GM12878 (cell line): ENCODE results near the gene REV3L. TPM values are rescaled to one million over a fixed set of nuclear protein-coding genes. Genes with fewer than 3 reads are reported as not detected.
A peak's percentile ranks its signal among the peaks of the same experiment; 100 is the strongest.

Experiments used
- ATAC-seq: fragments of 200-7000 bp; cut with Tn5 transposase; 3 replicates; pipeline ENCODE4 v1.9.1; 2020; ENCODE audit warnings: mild to moderate bottlenecking, moderate library complexity
- BruUV-seq: library from RNA; stranded (reverse); fragments of 400-500 nt; replicated peaks from 2 replicates; lab custom pipeline; 2021; lab: Mats Ljungman, UMichigan
- CTCF ChIA-PET: fragments of 300-600 bp; sonication (Branson Sonifier 250); formaldehyde crosslinking; extraction: SDS; loops from one replicate; lab custom pipeline; 2021; ENCODE audit warnings: inconsistent platforms; lab: Yijun Ruan, JAX
- POLR2A ChIA-PET: fragments of 350-600 bp; formaldehyde crosslinking; extraction: SDS; loops from one replicate; lab custom pipeline; 2021; ENCODE audit warnings: inconsistent platforms; lab: Charles Lee
- RAD21 ChIA-PET: fragments of 300-600 bp; sonication (Branson Sonifier 250); formaldehyde crosslinking; loops from one replicate; lab custom pipeline; 2023; ENCODE audit warnings: antibody characterized with exemption; ENCODE audit not compliant: unreplicated experiment; lab: Charles Lee
- SMC1A ChIA-PET: fragments of 300-600 bp; sonication (Branson Sonifier 250); formaldehyde crosslinking; loops from one replicate; lab custom pipeline; 2023; ENCODE audit not compliant: unreplicated experiment, uncharacterized antibody; lab: Charles Lee
- DNase-seq: peaks from one replicate; pipeline ENCODE4 v3.0.0-alpha.2; 2011; ENCODE audit warnings: low read depth, low spot score
- FAIRE-seq: peaks from 3 replicates; lab custom pipeline; 2011; peaks lifted over from hg19 to GRCh38; lab: Jason Lieb, UNC
- H2AFZ ChIP-seq: 2 replicates; pipeline ENCODE4 v1.6.0; 2011; ENCODE audit warnings: low read depth, low read length, control low read depth; ENCODE audit not compliant: control insufficient read depth
- H3K27ac ChIP-seq: 2 replicates; pipeline ENCODE4 v1.5.1; 2011; ENCODE audit warnings: control low read depth; ENCODE audit not compliant: control insufficient read depth, insufficient read depth
- H3K27me3 ChIP-seq, 2 experiments: replicated peaks in 1 of 2; 2 replicates each; pipeline versions ENCODE4 v1.6.0 to v1.6.1; 2011; ENCODE audit warnings: low read length in 1 of 2; ENCODE audit not compliant: control insufficient read depth in 2 of 2, insufficient read depth in 2 of 2
- H3K36me3 ChIP-seq, 2 experiments: 2 replicates each; pipeline ENCODE4 v1.5.1; 2011; ENCODE audit warnings: low read length in 1 of 2; ENCODE audit not compliant: control insufficient read depth in 2 of 2, insufficient read depth in 2 of 2
- H3K4me1 ChIP-seq: 2 replicates; pipeline ENCODE4 v1.6.1; 2011; ENCODE audit warnings: mild to moderate bottlenecking, low read length, moderate library complexity, mixed read lengths; ENCODE audit not compliant: control insufficient read depth, insufficient read depth
- H3K4me2 ChIP-seq: 2 replicates; pipeline ENCODE4 v1.6.0; 2011; ENCODE audit warnings: control low read depth; ENCODE audit not compliant: control insufficient read depth, insufficient read depth
- H3K4me3 ChIP-seq: fragments of 200-600 bp; sonication (generic); 2 replicates; pipeline ENCODE4 v1.5.1; 2016
- H3K79me2 ChIP-seq: 2 replicates; pipeline ENCODE4 v1.6.0; 2011; ENCODE audit warnings: low read length; ENCODE audit not compliant: control insufficient read depth, insufficient read depth
- H3K9ac ChIP-seq: 2 replicates; pipeline ENCODE4 v1.8.0; 2011; ENCODE audit warnings: low read length, control low read depth, mixed read lengths; ENCODE audit not compliant: control insufficient read depth, insufficient read depth
- H3K9me3 ChIP-seq: replicated peaks from 3 replicates; pipeline ENCODE4 v1.5.1; 2011; ENCODE audit warnings: mild to moderate bottlenecking, low read length; ENCODE audit not compliant: control insufficient read depth, insufficient read depth
- H4K20me1 ChIP-seq: 2 replicates; pipeline ENCODE4 v1.6.0; 2011; ENCODE audit not compliant: control insufficient read depth, insufficient read depth
- ASH2L ChIP-seq: fragments of 300-600, 200-600 bp; sonication (generic); IDR thresholded peaks from 2 replicates; pipeline ENCODE4 v1.6.1; 2017; ENCODE audit warnings: low read depth, mild to moderate bottlenecking, borderline replicate concordance
- CHD1 ChIP-seq: IDR thresholded peaks from 2 replicates; pipeline ENCODE4 v1.6.1; 2012; ENCODE audit warnings: low read depth, low read length, improper control_type of control experiment
- FOXM1 ChIP-seq: IDR thresholded peaks from 2 replicates; pipeline ENCODE4 v1.6.1; 2012; ENCODE audit warnings: low read depth, mild to moderate bottlenecking, inconsistent platforms, low read length, moderate library complexity
- HDGF ChIP-seq: fragments of 450-650 bp; IDR thresholded peaks from 2 replicates; pipeline ENCODE4 v1.6.1; 2016; ENCODE audit warnings: antibody characterized with exemption
- NRF1 ChIP-seq: conservative IDR thresholded peaks from 2 replicates; pipeline ENCODE4 v1.6.1; 2011; ENCODE audit warnings: mild to moderate bottlenecking, low read depth, low read length, improper control_type of control experiment
- POLR2AphosphoS5 ChIP-seq: IDR thresholded peaks from 2 replicates; pipeline ENCODE4 v1.6.1; 2011; ENCODE audit warnings: mild to moderate bottlenecking, low read length, inconsistent platforms
- STAT1 ChIP-seq: fragments of 450-650 bp; conservative IDR thresholded peaks from 2 replicates; pipeline ENCODE4 v1.6.1; 2014; ENCODE audit warnings: antibody characterized with exemption, mild to moderate bottlenecking
- YY1 ChIP-seq: IDR thresholded peaks from 2 replicates; pipeline ENCODE4 v1.6.1; 2011; ENCODE audit warnings: low read depth, mild to moderate bottlenecking, low read length
- ZNF384 ChIP-seq: IDR thresholded peaks from 2 replicates; pipeline ENCODE4 v1.6.1; 2012; ENCODE audit warnings: low read depth, mild to moderate bottlenecking, low read length, improper control_type of control experiment, borderline replicate concordance
- WGBS: methylation state at CpG from one replicate; pipeline ENCODE4 v1.1.6; 2016; ENCODE audit warnings: low lambda C conversion rate; ENCODE audit not compliant: insufficient replicate concordance, insufficient coverage; ENCODE audit errors: missing lambda C conversion rate; 5-methylcytosine and 5-hydroxymethylcytosine counted together
- in situ Hi-C: fragments of 300-500 bp; cut with MboI; formaldehyde crosslinking; loops from 9 replicates; pipeline ENCODE4 v1.14.3; 2018; ENCODE audit warnings: mixed read lengths
- intact Hi-C: fragments of 100-400 bp; cut with micrococcal nuclease; formaldehyde crosslinking; loops from one replicate; pipeline ENCODE4 v1.14.2; 2022; ENCODE audit not compliant: unreplicated experiment
- polyA plus RNA-seq, 11 experiments: library from polyadenylated mRNA; depleted of rRNA in 4 of 11; unstranded in 6 of 11; stranded (reverse) in 5 of 11; fragments of >200 nt; fragmentation: Nextera tagmentation in 4 of 11; fragmentation: Illumina TruSeq in 1 of 11; extraction: Ambion mirVana in 4 of 11; extraction: Trizol in 1 of 11; gene quantifications; 1 replicate in 1 of 11; 2 replicates in 10 of 11; pipeline versions ENCODE4 v1.2.1 to v1.2.3, GENCODE V29; 2011 to 2016; ENCODE audit warnings: inconsistent platforms in 2 of 11, missing spikeins in 2 of 11, low read depth in 1 of 11
- total RNA-seq, 4 experiments: library from RNA; depleted of rRNA in 3 of 4; stranded (reverse); fragments of >200 nt in 3 of 4; fragmentation: Illumina TruSeq in 1 of 4; extraction: Trizol in 1 of 4; gene quantifications; 2 replicates each; pipeline versions ENCODE4 v1.2.1 to v1.2.3, GENCODE V29; 2013 to 2021
- TF ChIP-seq, protein P1 (sequence below): fragments of 450-650 bp; IDR thresholded peaks from 2 replicates; pipeline ENCODE4 v1.6.1; 2016; ENCODE audit warnings: mild to moderate bottlenecking
- TF ChIP-seq, protein P2 (sequence below): fragments of 450-650 bp; IDR thresholded peaks from 2 replicates; pipeline ENCODE4 v1.6.1; 2017; ENCODE audit warnings: mild to moderate bottlenecking, moderate library complexity
- TF ChIP-seq, protein P3 (sequence below): IDR thresholded peaks from 2 replicates; pipeline ENCODE4 v1.6.1; 2011; ENCODE audit warnings: borderline replicate concordance, low read depth, mild to moderate bottlenecking, moderate library complexity, mixed read lengths, low read length; ENCODE audit not compliant: insufficient read depth; ENCODE audit errors: extremely low read length

Gene REV3L
- total and polyA plus RNA-seq, 10 of the 15 experiments (the other 5 are each of a cell fraction or from before 2014, with no cell fraction given) = 7.6 to 33.6 (median 21.5) TPM

DNA sequence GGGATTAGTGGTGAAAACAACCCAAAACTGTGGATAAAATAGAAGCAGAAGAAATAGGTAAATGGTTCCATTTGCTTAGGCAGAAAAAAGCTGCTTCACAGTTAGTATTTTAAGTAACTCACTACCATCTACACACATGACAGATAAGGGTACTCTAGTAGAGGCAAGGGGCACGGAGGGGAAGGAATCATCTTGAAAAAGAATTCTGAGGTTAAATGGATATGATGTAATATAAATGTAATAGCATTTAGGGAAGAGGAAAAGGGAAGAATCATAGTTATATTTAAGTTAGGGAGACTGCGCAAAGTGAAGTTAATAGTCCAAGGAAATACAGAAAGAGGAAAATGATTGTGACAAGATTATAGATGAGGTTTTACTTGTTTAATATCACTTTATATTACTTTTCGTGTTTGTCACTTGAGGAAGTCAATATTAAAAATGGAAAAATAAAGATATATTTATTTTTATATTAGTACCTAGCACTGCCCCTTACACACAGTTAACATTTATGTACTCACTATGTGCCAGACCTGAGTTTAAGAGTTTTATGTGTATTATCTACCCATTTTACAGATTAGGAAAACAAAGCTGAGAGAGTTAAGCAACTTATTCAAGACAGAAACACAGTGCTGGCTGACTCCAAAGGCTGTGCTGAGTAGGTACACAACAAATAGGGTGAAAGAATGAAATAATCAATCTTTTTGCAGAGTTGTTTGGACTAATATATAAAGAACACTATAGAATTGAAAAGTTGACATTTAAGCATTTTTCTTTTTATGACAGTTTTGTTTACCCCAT, 128.1 kb downstream of the REV3L start:
- DNase-seq (no peak), FAIRE-seq (peak; percentile 44), ATAC-seq (no peak)
- H3K36me3 ChIP-seq = peaks cover 0 to 3% of the 10 kb centered on the region in 2 experiments; a peak in 1 of 4 replicates
- in situ Hi-C loops (no loop called here), intact Hi-C loops (no loop called here)
- no peaks in the 10 kb centered on the region for H3K9me3 ChIP-seq
- no peak overlapping the region for H3K9ac ChIP-seq
- ChIA-PET POLR2A (no interaction called here), SMC1A (interaction anchor here (0.7 to 1.2 kb wide), 4 partner anchors 10 to 124 kb away, joined by 3 to 4 read pairs (median 3); no protein-coding TSS in a partner anchor), CTCF (interaction anchor here (1.2 to 1.3 kb wide), 2 partner anchors 96 to 124 kb away, joined by 3 read pairs; a partner anchor contains a TSS), RAD21 (interaction anchor here (1.2 to 1.4 kb wide), 2 partner anchors 96 to 123 kb away, joined by 6 to 7 read pairs; a partner anchor contains a TSS)
- H3K4me1 ChIP-seq = no peaks in the 10 kb centered on the region
- no peaks in the 10 kb centered on the region for H4K20me1 ChIP-seq
- H3K27ac ChIP-seq = no peak overlapping the region
- H3K27me3 ChIP-seq = no peaks in the 10 kb centered on the region
- BruUV-seq = no TSS peak
- H3K4me2 ChIP-seq = no peak overlapping the region
- no peak overlapping the region for H3K4me3 ChIP-seq
- WGBS = 98% methylated on average over 3 of the region's 3 CpGs
- H3K79me2 ChIP-seq = no peaks in the 10 kb centered on the region
- no peak overlapping the region for H2AFZ ChIP-seq
- TF ChIP-seq CHD1 = no peak
- no peak for TF ChIP-seq ASH2L
- TF ChIP-seq HDGF = no peak
- no peak for TF ChIP-seq YY1
- no peak for TF ChIP-seq STAT1
- TF ChIP-seq ZNF384 = no peak
- TF ChIP-seq, protein P1, sequence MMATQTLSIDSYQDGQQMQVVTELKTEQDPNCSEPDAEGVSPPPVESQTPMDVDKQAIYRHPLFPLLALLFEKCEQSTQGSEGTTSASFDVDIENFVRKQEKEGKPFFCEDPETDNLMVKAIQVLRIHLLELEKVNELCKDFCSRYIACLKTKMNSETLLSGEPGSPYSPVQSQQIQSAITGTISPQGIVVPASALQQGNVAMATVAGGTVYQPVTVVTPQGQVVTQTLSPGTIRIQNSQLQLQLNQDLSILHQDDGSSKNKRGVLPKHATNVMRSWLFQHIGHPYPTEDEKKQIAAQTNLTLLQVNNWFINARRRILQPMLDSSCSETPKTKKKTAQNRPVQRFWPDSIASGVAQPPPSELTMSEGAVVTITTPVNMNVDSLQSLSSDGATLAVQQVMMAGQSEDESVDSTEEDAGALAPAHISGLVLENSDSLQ = no peak
- TF ChIP-seq, protein P2, sequence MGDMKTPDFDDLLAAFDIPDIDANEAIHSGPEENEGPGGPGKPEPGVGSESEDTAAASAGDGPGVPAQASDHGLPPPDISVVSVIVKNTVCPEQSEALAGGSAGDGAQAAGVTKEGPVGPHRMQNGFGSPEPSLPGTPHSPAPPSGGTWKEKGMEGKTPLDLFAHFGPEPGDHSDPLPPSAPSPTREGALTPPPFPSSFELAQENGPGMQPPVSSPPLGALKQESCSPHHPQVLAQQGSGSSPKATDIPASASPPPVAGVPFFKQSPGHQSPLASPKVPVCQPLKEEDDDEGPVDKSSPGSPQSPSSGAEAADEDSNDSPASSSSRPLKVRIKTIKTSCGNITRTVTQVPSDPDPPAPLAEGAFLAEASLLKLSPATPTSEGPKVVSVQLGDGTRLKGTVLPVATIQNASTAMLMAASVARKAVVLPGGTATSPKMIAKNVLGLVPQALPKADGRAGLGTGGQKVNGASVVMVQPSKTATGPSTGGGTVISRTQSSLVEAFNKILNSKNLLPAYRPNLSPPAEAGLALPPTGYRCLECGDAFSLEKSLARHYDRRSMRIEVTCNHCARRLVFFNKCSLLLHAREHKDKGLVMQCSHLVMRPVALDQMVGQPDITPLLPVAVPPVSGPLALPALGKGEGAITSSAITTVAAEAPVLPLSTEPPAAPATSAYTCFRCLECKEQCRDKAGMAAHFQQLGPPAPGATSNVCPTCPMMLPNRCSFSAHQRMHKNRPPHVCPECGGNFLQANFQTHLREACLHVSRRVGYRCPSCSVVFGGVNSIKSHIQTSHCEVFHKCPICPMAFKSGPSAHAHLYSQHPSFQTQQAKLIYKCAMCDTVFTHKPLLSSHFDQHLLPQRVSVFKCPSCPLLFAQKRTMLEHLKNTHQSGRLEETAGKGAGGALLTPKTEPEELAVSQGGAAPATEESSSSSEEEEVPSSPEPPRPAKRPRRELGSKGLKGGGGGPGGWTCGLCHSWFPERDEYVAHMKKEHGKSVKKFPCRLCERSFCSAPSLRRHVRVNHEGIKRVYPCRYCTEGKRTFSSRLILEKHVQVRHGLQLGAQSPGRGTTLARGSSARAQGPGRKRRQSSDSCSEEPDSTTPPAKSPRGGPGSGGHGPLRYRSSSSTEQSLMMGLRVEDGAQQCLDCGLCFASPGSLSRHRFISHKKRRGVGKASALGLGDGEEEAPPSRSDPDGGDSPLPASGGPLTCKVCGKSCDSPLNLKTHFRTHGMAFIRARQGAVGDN = no peak
- TF ChIP-seq NRF1 = no peak
- TF ChIP-seq, protein P3, sequence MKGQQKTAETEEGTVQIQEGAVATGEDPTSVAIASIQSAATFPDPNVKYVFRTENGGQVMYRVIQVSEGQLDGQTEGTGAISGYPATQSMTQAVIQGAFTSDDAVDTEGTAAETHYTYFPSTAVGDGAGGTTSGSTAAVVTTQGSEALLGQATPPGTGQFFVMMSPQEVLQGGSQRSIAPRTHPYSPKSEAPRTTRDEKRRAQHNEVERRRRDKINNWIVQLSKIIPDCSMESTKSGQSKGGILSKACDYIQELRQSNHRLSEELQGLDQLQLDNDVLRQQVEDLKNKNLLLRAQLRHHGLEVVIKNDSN = no peak
- TF ChIP-seq POLR2AphosphoS5 = no peak
- TF ChIP-seq FOXM1 = no peak
